Astrocyte of the spinal cord (primary cell): ENCODE measurements around the gene KIF14.
"Not testable (repeated sequence)": the region's sequence is repeated elsewhere in the genome, so short reads cannot be mapped to it uniquely, and the experiment has no call there.

Experiments used
- DNase-seq: peaks from one replicate; pipeline ENCODE4 v3.0.0; 2011; ENCODE audit warnings: low read depth, low spot score
- H3K4me3 ChIP-seq: 2 replicates; pipeline ENCODE4 v1.5.1; 2011; ENCODE audit warnings: low read depth, mild to moderate bottlenecking, low read length, moderate library complexity
- in situ Hi-C: cut with HindIII; loops from 2 replicates; pipeline ENCODE4 v1.10.0; 2017; ENCODE audit warnings: low sequenced_read_pairs
- TF ChIP-seq, protein P1 (sequence below): IDR thresholded peaks from 2 replicates; pipeline ENCODE4 v1.5.1; 2012; ENCODE audit warnings: low read depth, mild to moderate bottlenecking, low read length, inconsistent platforms

KIF14 gene

DNA sequence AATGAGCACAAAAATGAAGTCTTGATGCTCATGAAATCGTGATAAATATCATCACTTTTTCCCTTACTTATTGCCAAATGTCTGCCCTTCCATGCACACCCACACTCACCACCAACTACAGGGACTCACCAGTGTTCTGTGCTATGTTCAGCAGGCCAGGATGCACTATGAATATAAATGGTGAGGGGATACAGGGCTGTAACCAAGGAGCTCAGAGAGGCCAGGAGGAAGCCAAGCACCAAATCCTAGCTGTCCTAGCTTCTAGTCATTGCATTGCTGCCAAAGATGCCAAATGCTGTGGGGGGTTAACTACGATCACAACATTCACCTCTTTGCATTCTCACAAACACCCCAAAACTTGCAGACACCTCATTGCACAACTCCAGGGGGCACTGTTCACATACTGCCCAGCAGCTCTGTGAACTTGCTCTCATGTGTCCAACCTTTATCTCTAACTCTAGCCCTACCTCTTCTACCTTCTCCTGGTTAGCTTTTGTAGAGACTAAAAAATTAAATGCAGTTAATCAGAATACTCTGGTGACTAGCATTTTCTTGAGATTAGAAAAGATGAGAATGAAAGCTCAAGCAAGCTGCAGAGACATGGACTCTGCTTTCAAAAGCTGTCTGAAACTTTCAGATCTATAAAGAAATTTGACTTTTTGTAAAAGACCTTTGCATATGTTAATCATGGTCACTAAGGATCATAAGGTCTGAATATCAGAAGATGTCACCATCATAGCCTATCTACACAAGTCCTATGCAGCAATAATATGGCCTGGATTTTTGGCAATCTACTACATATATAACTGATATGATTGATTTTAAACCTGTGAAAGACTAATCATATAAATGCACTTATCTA lies 13.9 kb upstream of the KIF14 start:
- in situ Hi-C loops: no loop called here
- H3K4me3 ChIP-seq: no peak overlapping the region
- TF ChIP-seq, protein P1, sequence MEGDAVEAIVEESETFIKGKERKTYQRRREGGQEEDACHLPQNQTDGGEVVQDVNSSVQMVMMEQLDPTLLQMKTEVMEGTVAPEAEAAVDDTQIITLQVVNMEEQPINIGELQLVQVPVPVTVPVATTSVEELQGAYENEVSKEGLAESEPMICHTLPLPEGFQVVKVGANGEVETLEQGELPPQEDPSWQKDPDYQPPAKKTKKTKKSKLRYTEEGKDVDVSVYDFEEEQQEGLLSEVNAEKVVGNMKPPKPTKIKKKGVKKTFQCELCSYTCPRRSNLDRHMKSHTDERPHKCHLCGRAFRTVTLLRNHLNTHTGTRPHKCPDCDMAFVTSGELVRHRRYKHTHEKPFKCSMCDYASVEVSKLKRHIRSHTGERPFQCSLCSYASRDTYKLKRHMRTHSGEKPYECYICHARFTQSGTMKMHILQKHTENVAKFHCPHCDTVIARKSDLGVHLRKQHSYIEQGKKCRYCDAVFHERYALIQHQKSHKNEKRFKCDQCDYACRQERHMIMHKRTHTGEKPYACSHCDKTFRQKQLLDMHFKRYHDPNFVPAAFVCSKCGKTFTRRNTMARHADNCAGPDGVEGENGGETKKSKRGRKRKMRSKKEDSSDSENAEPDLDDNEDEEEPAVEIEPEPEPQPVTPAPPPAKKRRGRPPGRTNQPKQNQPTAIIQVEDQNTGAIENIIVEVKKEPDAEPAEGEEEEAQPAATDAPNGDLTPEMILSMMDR: peak; percentile 3
- no peak for DNase-seq

DNA sequence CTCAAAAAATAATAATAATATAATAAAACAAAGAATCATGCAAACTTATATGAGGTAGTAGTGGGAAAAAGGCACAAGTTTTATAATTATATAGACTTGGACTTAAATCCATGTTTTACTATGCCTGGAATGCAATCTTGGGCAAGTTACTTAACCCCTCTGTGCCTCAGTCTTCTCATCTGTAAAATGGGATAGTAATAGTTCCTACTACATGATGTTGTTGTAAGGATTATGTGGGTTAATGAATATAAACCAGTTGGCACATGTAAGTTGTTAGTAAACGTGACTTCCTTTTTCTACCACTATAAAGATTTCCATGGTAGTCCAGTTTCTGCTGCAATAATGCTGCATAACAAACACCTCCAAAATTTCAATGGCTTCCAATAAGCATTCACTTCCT lies 10.8 kb upstream of the KIF14 start:
- H3K4me3 ChIP-seq: no peak overlapping the region
- TF ChIP-seq, protein P1: no peak
- in situ Hi-C loops: no loop called here
- DNase-seq: no peak

DNA sequence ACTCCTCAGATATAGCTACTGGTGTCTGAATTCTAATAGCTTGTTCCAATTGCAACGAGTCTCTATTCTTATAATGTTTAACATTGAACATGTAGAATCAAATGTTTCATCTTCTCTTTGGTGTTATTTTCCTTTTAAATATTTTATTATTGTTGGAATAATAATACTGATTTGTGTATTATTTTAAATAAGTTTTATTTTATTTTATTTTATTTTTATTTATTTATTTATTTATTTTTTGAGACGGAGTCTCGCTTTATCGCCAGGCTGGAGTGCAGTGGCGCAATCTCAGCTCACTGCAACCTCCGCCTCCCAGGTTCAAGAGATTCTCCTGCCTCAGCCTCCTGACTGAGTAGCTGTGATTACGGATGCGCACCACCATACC lies 10.0 kb upstream of the KIF14 start:
- in situ Hi-C loops, DNase-seq: not testable (repeated sequence)

DNA sequence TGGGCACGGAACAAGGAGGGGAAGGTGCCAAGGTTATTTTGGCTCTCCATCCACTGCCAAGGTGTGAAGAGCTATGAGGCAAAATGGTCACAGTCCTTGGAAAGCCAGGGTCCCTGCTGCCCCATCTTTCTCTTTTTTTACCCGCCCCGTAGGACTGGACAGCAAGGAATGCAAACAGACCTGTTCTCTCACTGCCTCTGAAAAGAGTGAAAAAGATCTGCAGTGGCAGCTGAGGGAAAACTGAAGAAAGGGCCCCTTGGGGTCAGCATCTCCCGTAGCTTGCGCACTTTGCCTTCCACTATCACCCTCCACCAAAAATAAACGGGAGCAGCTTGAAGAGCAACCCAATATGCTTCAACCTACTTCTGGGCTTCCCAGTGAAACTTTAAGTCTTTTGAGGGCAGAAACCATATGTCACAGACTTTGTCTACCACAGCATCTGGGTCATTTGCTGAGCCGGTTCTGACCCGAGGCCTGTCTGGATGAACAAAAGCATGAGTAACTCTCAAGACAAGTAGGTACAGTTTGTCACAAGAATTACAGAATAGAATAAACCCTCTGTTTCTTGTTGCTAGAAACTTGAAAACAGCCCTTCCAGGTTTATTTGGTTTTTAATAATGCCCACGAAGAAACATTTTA lies 9.4 kb upstream of the KIF14 start:
- no peak for DNase-seq
- H3K4me3 ChIP-seq: no peak overlapping the region
- in situ Hi-C loops: no loop called here
- TF ChIP-seq, protein P1: no peak

More for the DNA sequence above, 10.0 kb upstream of the KIF14 start:
- H3K4me3 ChIP-seq: not testable (repeated sequence)

DNA sequence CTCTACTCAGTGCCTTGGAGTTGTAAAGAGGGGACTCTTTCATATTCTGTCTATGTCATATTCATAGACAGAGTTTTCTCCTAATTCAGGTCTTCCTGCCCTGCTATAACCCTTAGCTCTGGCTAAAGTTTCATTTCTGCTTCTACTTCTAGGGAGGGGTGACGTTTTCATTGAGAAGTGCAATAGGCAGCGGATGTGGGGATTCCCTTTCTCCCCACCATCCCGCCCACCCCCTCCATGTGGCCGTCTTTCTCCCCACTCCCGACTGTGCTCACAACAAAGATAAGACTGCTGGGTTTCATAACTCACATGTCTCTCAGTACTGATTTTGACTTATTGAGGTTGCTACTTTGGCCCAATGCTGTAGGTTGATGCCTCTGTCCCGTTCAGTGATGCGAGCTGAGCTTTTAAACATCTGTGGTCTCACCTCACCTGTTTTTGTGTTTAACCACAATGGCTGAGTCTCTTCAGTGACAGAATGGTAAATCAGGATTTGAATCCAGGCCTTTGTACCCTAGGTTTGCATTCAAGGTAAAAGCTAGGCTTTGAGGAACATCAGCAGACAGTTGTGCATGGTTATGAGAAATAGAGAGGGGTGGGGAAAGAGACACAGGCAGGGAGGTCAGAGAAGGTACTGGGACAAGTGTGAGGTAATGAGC lies 7.8 kb upstream of the KIF14 start:
- TF ChIP-seq, protein P1: no peak
- in situ Hi-C loops: no loop called here
- DNase-seq: no peak

DNA sequence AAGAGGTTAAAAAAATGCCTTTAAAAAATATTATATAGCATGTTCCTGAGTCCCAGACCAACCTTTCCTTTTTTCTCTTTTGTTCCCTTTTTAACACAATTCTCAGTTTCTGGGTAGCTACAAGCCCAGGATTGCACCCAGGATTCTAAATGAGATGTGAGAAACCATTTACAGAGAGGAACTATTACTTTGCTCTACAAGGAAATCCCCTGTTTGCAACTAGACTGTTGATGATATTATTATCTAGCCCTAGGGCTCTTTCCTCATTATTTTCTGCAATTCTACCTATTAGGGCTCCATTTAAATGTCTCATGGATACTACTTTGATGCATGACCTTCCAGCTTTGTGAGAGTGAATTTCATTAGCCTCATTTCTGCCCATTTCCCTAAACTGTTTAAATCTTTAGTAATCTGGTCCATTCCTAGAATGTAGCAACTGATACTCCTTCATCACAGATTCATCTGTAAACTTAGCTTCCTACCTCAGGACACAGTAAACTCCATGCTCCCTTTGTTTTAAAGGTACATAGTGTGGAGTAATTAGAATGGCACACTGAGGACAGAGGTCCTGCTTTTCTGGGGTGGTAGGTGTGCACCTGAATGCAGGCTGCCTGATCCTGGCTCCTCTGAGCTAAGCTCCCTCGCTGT lies 7.1 kb upstream of the KIF14 start:
- TF ChIP-seq, protein P1: no peak
- in situ Hi-C loops: no loop called here
- H3K4me3 ChIP-seq: no peak overlapping the region
- no peak for DNase-seq

More for the DNA sequence above, 7.8 kb upstream of the KIF14 start:
- no peak overlapping the region for H3K4me3 ChIP-seq
